Measurements from ENCODE around the gene SAXO2. TPM values are rescaled to one million over a fixed set of nuclear protein-coding genes. Genes with fewer than 3 reads are reported as not detected.

The SAXO2 gene
- total and polyA plus RNA-seq, 2 of the 8 experiments (the other 6 are each of a cell fraction or from before 2014, with no cell fraction given) = 3.1 TPM

GRCh38 chr15:82303956-82304777 lies 41.5 kb downstream of the SAXO2 start (continued):
- no peak for TF ChIP-seq KDM1A (IDR thresholded peaks at IDR 0.05; ENCODE audit: borderline replicate concordance, low read length)
